MG63 (cell line): ENCODE data around the gene AMER2. TPM values are rescaled to one million over a fixed set of nuclear protein-coding genes. Genes with fewer than 3 reads are reported as not detected.
A peak's percentile ranks its signal among the peaks of the same experiment; 100 is the strongest.

ENCODE experiments used
- DNase-seq: peaks from one replicate; pipeline ENCODE4 v3.0.0-alpha.2; 2020
- H3K27me3 ChIP-seq: fragments of 250-450 bp; sonication (Bioruptor Pico); 2 replicates; pipeline ENCODE4 v1.5.1; 2020; ENCODE audit warnings: mild to moderate bottlenecking, moderate library complexity
- H3K36me3 ChIP-seq: fragments of 250-450 bp; sonication (Bioruptor Pico); 2 replicates; pipeline ENCODE4 v1.5.1; 2020; ENCODE audit warnings: mild to moderate bottlenecking, moderate library complexity
- H3K4me3 ChIP-seq: fragments of 250-450 bp; sonication (Bioruptor Pico); 2 replicates; pipeline ENCODE4 v1.5.1; 2020; ENCODE audit warnings: mild to moderate bottlenecking, moderate library complexity
- H3K9me3 ChIP-seq: fragments of 250-450 bp; sonication (Bioruptor Pico); 2 replicates; pipeline ENCODE4 v1.5.1; 2020; ENCODE audit warnings: mild to moderate bottlenecking, moderate library complexity
- total RNA-seq: library from RNA; depleted of rRNA; stranded (reverse); fragments of >200 nt; shearing (Covaris generic); gene quantifications from 2 replicates; pipeline ENCODE4 v1.2.3, GENCODE V29; 2014; ENCODE audit warnings: low replicate concordance

AMER2 gene
- total RNA-seq, 1 experiment from 2014 or later, result not detected

- DNase-seq, result no peak
- Histone ChIP-seq H3K36me3 (no peaks in the 10 kb centered on the region), H3K9me3 (no peaks in the 10 kb centered on the region), H3K27me3 (peaks cover 44% of the 10 kb centered on the region), H3K4me3 (no peak overlapping the region)
Observed at GRCh38 chr13:25190771-25191170, 18.7 kb upstream of the AMER2 start.

- Histone ChIP-seq H3K4me3 (no peak overlapping the region), H3K36me3 (no peaks in the 10 kb centered on the region), H3K27me3 (peaks cover 44% of the 10 kb centered on the region), H3K9me3 (no peaks in the 10 kb centered on the region)
- no peak for DNase-seq
Observed at GRCh38 chr13:25190256-25190655, 18.2 kb upstream of the AMER2 start.

- Histone ChIP-seq H3K36me3 (no peaks in the 10 kb centered on the region), H3K4me3 (no peak overlapping the region), H3K27me3 (peaks cover 34% of the 10 kb centered on the region), H3K9me3 (no peaks in the 10 kb centered on the region)
- no peak for DNase-seq
Observed at GRCh38 chr13:25187596-25187995, 15.5 kb upstream of the AMER2 start.

GRCh38 chr13:25186187-25186586 is 14.1 kb upstream of the AMER2 start:
- H3K4me3 ChIP-seq, result no peak overlapping the region
- H3K9me3 ChIP-seq, result no peaks in the 10 kb centered on the region
- no peak for DNase-seq
- H3K36me3 ChIP-seq, result no peaks in the 10 kb centered on the region
- H3K27me3 ChIP-seq, result peaks cover 31% of the 10 kb centered on the region

- no peak overlapping the region for H3K4me3 ChIP-seq
- H3K27me3 ChIP-seq, result peaks cover 7% of the 10 kb centered on the region; the same call in 1 of the 2 replicates
- H3K9me3 ChIP-seq, result no peaks in the 10 kb centered on the region
- no peak for DNase-seq
- H3K36me3 ChIP-seq, result no peaks in the 10 kb centered on the region
Observed at GRCh38 chr13:25181597-25181996, 9.5 kb upstream of the AMER2 start.

GRCh38 chr13:25180775-25181537 is 8.9 kb upstream of the AMER2 start:
- Histone ChIP-seq H3K36me3 (no peaks in the 10 kb centered on the region), H3K27me3 (peaks cover 2% of the 10 kb centered on the region; the same call in 1 of the 2 replicates), H3K4me3 (no peak overlapping the region), H3K9me3 (no peaks in the 10 kb centered on the region)
- DNase-seq, result no peak

- DNase-seq, result no peak
- H3K36me3 ChIP-seq, result no peaks in the 10 kb centered on the region
- no peaks in the 10 kb centered on the region; the same call in 1 of the 2 replicates for H3K27me3 ChIP-seq
- no peaks in the 10 kb centered on the region for H3K9me3 ChIP-seq
- H3K4me3 ChIP-seq, result no peak overlapping the region
Observed at GRCh38 chr13:25179832-25180774, 8.0 kb upstream of the AMER2 start.

GRCh38 chr13:25179011-25179410 is 6.9 kb upstream of the AMER2 start:
- H3K4me3 ChIP-seq, result no peak overlapping the region
- no peaks in the 10 kb centered on the region for H3K9me3 ChIP-seq
- DNase-seq, result no peak
- H3K27me3 ChIP-seq, result peaks cover 2% of the 10 kb centered on the region
- no peaks in the 10 kb centered on the region for H3K36me3 ChIP-seq

GRCh38 chr13:25178070-25178469 is 6.0 kb upstream of the AMER2 start:
- no peaks in the 10 kb centered on the region for H3K36me3 ChIP-seq
- no peak overlapping the region for H3K4me3 ChIP-seq
- no peak for DNase-seq
- H3K27me3 ChIP-seq, result peaks cover 11% of the 10 kb centered on the region
- no peaks in the 10 kb centered on the region for H3K9me3 ChIP-seq

GRCh38 chr13:25177636-25178035 is 5.5 kb upstream of the AMER2 start:
- Histone ChIP-seq H3K27me3 (peaks cover 15% of the 10 kb centered on the region), H3K36me3 (no peaks in the 10 kb centered on the region), H3K4me3 (no peak overlapping the region), H3K9me3 (no peaks in the 10 kb centered on the region)
- DNase-seq, result no peak

- no peak for DNase-seq
- no peaks in the 10 kb centered on the region for H3K9me3 ChIP-seq
- peaks cover 20% of the 10 kb centered on the region for H3K27me3 ChIP-seq
- no peaks in the 10 kb centered on the region for H3K36me3 ChIP-seq
- H3K4me3 ChIP-seq, result no peak overlapping the region
Observed at GRCh38 chr13:25177012-25177411, 4.9 kb upstream of the AMER2 start.

GRCh38 chr13:25175431-25175830 is 3.3 kb upstream of the AMER2 start:
- Histone ChIP-seq H3K4me3 (no peak overlapping the region), H3K36me3 (no peaks in the 10 kb centered on the region), H3K27me3 (peaks cover 32% of the 10 kb centered on the region), H3K9me3 (no peaks in the 10 kb centered on the region)
- DNase-seq, result no peak

- H3K4me3 ChIP-seq, result no peak overlapping the region
- no peaks in the 10 kb centered on the region for H3K36me3 ChIP-seq
- H3K9me3 ChIP-seq, result no peaks in the 10 kb centered on the region
- no peak for DNase-seq
- H3K27me3 ChIP-seq, result peaks cover 36% of the 10 kb centered on the region
Observed at GRCh38 chr13:25175026-25175425, 2.9 kb upstream of the AMER2 start.

- no peak for DNase-seq
- no peaks in the 10 kb centered on the region for H3K36me3 ChIP-seq
- H3K4me3 ChIP-seq, result no peak overlapping the region
- no peaks in the 10 kb centered on the region for H3K9me3 ChIP-seq
- peaks cover 41% of the 10 kb centered on the region for H3K27me3 ChIP-seq
Observed at GRCh38 chr13:25174304-25174703, 2.2 kb upstream of the AMER2 start.

- no peaks in the 10 kb centered on the region for H3K9me3 ChIP-seq
- no peaks in the 10 kb centered on the region for H3K36me3 ChIP-seq
- DNase-seq, result no peak
- peaks cover 51% of the 10 kb centered on the region for H3K27me3 ChIP-seq
- H3K4me3 ChIP-seq, result no peak overlapping the region
Observed at GRCh38 chr13:25172303-25172630, 179 bp upstream of the AMER2 start.

- DNase-seq, result no peak
- H3K27me3 ChIP-seq, result peaks cover 56% of the 10 kb centered on the region
- H3K9me3 ChIP-seq, result no peaks in the 10 kb centered on the region
- H3K36me3 ChIP-seq, result no peaks in the 10 kb centered on the region
- peak overlapping the region; percentile 12; the same call in 1 of the 2 replicates for H3K4me3 ChIP-seq
Observed at GRCh38 chr13:25171170-25171516, 945 bp downstream of the AMER2 start.

GRCh38 chr13:25170554-25171111 is 1.5 kb downstream of the AMER2 start:
- Histone ChIP-seq H3K4me3 (no peak overlapping the region), H3K9me3 (no peaks in the 10 kb centered on the region), H3K27me3 (peaks cover 61% of the 10 kb centered on the region), H3K36me3 (no peaks in the 10 kb centered on the region)
- peak; percentile 9 for DNase-seq
